ENCODE measurements around the gene ETV5.
"Not testable (repeated sequence)": the region's sequence is repeated elsewhere in the genome, so short reads cannot be mapped to it uniquely, and the experiment has no call there.

ETV5 gene

DNA sequence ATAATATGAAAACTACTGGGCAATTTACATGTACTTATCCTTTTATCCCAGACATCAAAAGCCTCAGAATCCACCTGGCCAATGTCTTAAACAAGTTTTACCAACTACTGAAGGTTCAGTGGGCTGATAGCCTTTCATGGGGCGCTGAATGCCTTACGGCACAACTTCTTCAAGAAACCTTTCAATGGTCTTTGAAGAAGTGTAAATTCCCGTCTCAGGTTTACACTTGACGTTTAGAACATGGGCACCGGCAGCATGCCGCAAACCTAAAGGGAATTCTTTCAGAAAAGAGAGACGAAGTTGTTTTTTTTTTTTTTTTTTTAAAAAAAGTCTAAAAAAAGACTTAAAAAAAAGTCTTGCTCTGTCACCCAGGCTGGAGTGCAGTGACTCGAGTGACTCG is 39.7 kb downstream of the ETV5 start:
- no peak for DNase-seq

DNA sequence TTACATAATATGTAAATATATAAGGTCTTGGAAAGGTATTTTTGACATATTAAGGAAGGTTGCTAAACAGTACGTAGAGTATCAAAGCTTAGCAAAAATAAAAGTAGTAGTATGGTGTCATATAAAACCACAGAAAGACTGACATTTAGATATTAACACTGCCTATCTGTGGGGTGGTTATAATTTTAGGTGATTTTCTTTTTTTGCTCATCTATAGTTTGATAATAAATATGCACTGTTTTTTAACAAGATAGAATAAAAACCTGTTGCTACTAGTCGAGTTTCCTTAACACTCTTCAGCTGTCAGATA is 40.7 kb downstream of the ETV5 start:
- DNase-seq, result no peak

GRCh38 chr3:186067360-186068242 is 41.3 kb downstream of the ETV5 start:
- no peak for DNase-seq

- no peak for DNase-seq
These were observed 48.7 kb downstream of the ETV5 start for GRCh38 chr3:186060222-186060621.

GRCh38 chr3:186059192-186059591 is 49.7 kb downstream of the ETV5 start:
- no peak for DNase-seq

DNA sequence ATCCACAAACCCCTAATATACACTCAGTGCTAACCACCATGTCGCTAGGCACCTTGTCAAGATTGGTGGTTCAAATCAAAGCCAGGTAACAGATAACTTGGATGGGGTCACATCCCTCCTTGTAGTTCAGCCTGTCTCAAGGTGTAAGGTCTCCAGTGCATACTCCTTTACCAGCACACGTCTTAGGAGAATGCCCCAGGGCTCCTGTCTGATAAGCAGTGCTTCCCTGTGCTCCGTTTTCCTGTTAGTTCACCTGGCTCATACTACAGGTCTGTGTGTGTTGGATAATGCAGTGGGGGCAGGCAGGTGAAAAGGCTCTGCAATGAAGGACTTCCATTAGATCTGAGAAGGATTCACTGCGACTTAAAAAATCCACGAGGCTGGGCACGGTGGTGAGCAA is 50.7 kb downstream of the ETV5 start:
- no peak for DNase-seq

DNA sequence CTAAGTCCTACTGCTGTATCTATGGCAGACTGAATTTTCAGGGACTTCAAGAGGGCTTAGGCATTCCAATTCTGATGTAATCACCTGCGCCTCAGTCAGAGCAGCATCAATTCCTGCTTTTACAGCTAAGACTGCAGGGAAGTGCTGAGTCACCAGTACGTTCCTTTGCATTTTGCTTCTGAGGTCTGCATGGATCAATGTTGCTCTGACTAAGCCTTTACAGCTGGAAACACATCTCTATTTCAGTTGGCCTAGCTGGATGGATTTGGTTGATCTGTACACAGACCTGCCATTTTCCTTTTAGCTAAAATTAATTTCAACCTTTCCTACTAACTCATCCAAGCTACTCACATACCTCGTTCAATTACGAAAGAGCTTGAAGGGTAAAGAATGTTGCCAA is 51.3 kb downstream of the ETV5 start:
- peak in 7 of 56 donors; percentile 2 to 55 (median 23) for DNase-seq

- DNase-seq, result no peak
These were observed 54.0 kb downstream of the ETV5 start for GRCh38 chr3:186054792-186055352.

GRCh38 chr3:186053954-186054791 is 54.7 kb downstream of the ETV5 start:
- peak in 10 of 56 donors; percentile 2 to 38 (median 14) for DNase-seq

DNA sequence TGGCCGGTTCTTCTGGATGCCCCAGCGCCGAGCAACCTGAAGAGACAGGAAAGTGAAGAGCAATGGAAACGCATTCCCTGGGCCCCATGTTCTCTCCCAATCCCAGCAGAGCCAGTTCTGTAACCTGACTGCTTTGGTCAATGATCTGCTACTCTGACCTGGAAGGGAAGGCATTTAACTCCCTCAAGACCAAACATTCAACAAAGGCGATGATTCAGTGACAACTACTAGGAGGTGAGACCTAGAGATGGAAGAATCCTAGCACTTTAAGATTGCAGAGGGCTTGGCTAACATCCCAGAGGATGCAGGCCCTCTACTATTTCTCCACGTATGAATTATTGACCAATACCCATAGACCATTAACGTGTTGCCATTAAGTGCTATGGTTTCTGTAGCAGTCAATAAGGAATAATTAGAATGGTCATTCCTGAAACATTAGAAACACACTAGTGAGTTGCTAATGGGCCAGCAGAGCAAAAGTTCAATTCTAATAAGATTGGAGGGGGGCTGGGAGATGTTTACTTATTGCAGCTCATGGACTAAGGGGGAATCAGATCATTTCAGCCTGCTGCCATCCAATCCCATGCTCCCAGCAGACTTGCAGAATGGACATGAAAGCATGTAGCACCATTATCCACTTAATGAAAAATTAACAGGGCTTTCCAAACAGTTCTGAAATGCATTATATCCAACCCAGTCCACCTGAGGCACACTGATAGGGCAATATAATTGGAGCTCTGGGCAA is 56.6 kb downstream of the ETV5 start:
- no peak for DNase-seq

DNA sequence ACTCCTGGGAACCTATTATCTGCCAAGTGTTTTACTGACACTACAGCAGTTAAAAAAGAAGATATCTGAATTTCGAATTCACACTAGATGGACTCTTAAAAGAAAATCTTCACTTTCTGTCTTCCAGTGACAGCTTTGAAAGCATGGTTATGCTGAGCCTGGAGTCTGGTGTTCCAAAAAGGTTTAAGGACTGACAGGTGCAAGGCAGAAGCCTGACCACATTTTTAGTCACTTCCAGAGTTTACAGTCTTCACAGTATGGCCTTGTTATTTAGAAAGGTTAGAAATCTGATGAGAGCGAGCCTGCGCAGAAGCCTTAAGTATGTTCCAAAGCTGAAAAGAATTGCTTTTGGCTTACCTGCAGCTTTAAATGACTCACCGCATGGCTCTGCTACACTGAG is 59.9 kb downstream of the ETV5 start:
- no peak for DNase-seq

GRCh38 chr3:186048119-186048518 is 60.8 kb downstream of the ETV5 start:
- DNase-seq, result no peak

GRCh38 chr3:186046838-186047237 is 62.1 kb downstream of the ETV5 start:
- no peak for DNase-seq

- DNase-seq, result peak in 53 of 56 donors; percentile 12 to 89 (median 71)
These were observed 63.9 kb downstream of the ETV5 start for GRCh38 chr3:186044968-186045367.

- peak in 4 of 56 donors; percentile 18 to 48 (median 41) for DNase-seq
These were observed 64.5 kb downstream of the ETV5 start for GRCh38 chr3:186044427-186044826.

DNA sequence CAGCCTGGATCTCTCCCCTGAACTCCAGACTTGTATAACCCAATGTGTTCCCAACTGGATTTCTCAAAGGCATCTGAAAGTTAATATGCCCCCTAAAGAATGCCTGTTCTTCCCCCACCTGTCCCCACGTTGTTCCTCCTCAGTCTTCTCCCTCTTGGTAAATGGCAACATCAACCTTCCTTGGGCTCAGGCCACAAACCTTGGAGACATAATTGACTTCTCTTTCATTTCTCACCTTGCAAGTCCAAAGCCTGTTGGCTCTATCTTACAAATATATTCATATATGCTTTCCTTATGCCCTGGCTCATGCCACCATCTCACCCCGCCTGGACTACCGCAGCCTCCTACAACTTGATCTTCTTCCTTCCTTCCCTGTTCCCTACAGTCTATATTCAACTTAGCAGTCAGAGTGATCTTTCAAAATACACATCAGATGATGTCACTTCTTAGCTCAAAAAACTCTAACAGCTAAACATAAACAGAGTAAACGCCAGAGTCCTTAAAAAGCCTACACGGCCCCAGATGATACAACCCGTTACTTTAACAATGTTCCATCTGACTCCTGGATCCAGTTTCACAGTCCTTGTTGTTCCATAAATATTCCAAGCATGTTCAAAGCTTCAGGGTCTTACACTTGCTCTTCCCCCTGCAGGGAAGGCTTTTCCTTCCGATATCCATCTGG is 66.2 kb downstream of the ETV5 start:
- DNase-seq, result no peak

DNA sequence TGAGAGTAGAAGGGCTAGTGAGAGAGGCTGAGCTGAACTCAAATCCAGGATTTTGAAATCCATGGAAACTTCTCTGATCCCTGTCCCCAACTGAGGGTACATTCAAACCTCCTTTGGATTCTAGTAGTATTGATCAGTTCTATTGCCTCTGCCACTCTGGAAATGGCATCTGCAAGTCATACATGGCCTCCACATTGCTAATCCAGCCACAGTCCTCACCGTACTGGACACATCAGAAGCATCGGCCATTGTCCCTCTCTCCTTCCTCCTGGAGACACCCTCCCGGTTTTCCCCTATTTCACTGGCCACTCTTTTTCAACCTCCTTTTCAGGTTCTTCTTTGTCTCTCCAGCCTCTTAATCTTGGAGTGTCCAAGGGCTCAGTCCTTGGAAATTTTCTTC is 66.9 kb downstream of the ETV5 start:
- no peak for DNase-seq

DNA sequence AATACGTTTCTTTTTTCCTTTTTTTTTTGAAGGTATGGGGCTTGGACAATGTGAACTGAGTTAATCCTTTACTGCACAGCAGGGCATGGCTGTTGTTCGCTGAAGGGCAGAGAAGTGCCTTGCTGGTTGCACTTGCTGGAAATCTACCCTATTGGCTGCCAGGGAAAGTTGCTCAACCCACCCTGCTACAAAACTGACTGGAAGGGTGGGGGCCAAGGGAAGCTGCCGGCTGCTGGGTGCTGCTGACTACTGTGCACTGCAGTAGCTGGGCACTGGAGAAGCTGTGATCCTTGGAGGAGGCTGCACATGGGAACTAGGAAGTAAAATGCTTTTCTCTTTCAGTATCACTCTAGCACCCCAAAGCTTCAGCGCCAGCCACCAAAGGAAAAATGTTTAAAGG is 70.5 kb downstream of the ETV5 start:
- no peak for DNase-seq

DNA sequence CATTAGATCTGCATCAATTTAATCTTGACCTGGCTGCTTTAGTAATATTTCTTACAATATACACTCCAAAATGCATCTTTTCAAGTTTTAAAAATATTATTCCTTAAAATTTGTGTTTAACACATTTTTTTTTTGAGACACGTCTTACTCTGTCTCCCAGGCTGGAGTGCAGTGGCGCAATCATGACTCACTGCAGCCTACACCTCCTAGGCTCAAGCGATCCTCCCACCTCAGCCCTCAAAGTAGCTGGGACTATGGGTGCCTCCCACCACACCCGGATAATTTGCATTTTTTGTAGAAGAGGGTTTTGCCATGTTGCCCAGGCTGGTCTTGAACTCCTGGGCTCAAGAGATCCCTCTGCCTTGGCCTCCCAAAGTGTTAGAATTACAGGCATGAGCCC is 73.6 kb downstream of the ETV5 start:
- peak in 17 of 56 donors; percentile 7 to 67 (median 31) for DNase-seq

- DNase-seq, result no peak
These were observed 76.6 kb downstream of the ETV5 start for GRCh38 chr3:186032321-186032720.

- DNase-seq, result not testable (repeated sequence)
These were observed 82.9 kb downstream of the ETV5 start for GRCh38 chr3:186025993-186026392.
